ENCODE results near the gene SLC4A2.
"Not testable (repeated sequence)": the region's sequence is repeated elsewhere in the genome, so short reads cannot be mapped to it uniquely, and the experiment has no call there.

The SLC4A2 gene

GRCh38 chr7:151040616-151041375 is 18.6 kb upstream of the SLC4A2 start:
- no peak for DNase-seq

- DNase-seq: not testable (repeated sequence)
Observed at GRCh38 chr7:151043449-151043848, 15.9 kb upstream of the SLC4A2 start.

GRCh38 chr7:151043959-151044358 is 15.4 kb upstream of the SLC4A2 start:
- DNase-seq: no peak

GRCh38 chr7:151045262-151045661 is 14.1 kb upstream of the SLC4A2 start:
- DNase-seq: no peak

GRCh38 chr7:151045967-151046366 is 13.4 kb upstream of the SLC4A2 start:
- DNase-seq: no peak

GRCh38 chr7:151046603-151047573 is 12.5 kb upstream of the SLC4A2 start:
- no peak for DNase-seq

GRCh38 chr7:151047976-151048815 is 11.2 kb upstream of the SLC4A2 start, which contains the start of gene ASIC3:
Gene ASIC3 (plus strand): TSS chr7:151048531. CDS start chr7:151048886, 355 bp downstream.
- DNase-seq: no peak

GRCh38 chr7:151048911-151049463 is 10.4 kb upstream of the SLC4A2 start:
- no peak for DNase-seq

- peak; percentile 68 for DNase-seq
Observed at GRCh38 chr7:151051108-151051507, 8.3 kb upstream of the SLC4A2 start.

GRCh38 chr7:151053096-151053495 is 6.3 kb upstream of the SLC4A2 start:
- no peak for DNase-seq

GRCh38 chr7:151053751-151054150 is 5.6 kb upstream of the SLC4A2 start:
- DNase-seq: no peak

- no peak for DNase-seq
Observed at GRCh38 chr7:151056283-151056665, 3.1 kb upstream of the SLC4A2 start.

GRCh38 chr7:151056666-151057505 is 2.5 kb upstream of the SLC4A2 start:
- no peak for DNase-seq

GRCh38 chr7:151057506-151057988 is 1.8 kb upstream of the SLC4A2 start, which contains the start of gene CDK5:
Gene CDK5 (minus strand): TSS chr7:151057897. CDS start chr7:151057848, 49 bp downstream.
- DNase-seq: peak; percentile 98

GRCh38 chr7:151057989-151058780 is 1.2 kb upstream of the SLC4A2 start:
- peak; percentile 95 for DNase-seq

GRCh38 chr7:151058781-151059366 is 515 bp upstream of the SLC4A2 start:
- DNase-seq: peak; percentile 78

GRCh38 chr7:151060113-151060415 is 675 bp downstream of the SLC4A2 start:
- no peak for DNase-seq

- DNase-seq: peak; percentile 59
Observed at GRCh38 chr7:151060416-151061212, 1.2 kb downstream of the SLC4A2 start.
